Hepatocyte (in vitro differentiated cells): ENCODE measurements around the gene GIMAP7.

Source experiments
- EZH2 ChIP-seq: fragments of 200-600 bp; sonication (generic); IDR thresholded peaks from 2 replicates; pipeline ENCODE4 v1.6.1; 2016; ENCODE audit warnings: antibody characterized with exemption, mild to moderate bottlenecking, borderline replicate concordance
- TF ChIP-seq, protein P1 (sequence below): fragments of 200-600 bp; sonication (generic); IDR thresholded peaks from 2 replicates; pipeline ENCODE4 v1.5.1; 2016; ENCODE audit warnings: antibody characterized with exemption, mild to moderate bottlenecking; ENCODE audit not compliant: poor library complexity

- TF ChIP-seq EZH2: no peak
- TF ChIP-seq, protein P1, sequence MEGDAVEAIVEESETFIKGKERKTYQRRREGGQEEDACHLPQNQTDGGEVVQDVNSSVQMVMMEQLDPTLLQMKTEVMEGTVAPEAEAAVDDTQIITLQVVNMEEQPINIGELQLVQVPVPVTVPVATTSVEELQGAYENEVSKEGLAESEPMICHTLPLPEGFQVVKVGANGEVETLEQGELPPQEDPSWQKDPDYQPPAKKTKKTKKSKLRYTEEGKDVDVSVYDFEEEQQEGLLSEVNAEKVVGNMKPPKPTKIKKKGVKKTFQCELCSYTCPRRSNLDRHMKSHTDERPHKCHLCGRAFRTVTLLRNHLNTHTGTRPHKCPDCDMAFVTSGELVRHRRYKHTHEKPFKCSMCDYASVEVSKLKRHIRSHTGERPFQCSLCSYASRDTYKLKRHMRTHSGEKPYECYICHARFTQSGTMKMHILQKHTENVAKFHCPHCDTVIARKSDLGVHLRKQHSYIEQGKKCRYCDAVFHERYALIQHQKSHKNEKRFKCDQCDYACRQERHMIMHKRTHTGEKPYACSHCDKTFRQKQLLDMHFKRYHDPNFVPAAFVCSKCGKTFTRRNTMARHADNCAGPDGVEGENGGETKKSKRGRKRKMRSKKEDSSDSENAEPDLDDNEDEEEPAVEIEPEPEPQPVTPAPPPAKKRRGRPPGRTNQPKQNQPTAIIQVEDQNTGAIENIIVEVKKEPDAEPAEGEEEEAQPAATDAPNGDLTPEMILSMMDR: no peak
These were observed 48.2 kb downstream of the GIMAP7 start for GRCh38 chr7:150562919-150563318.
